Glomerular visceral epithelial cell (primary cell): ENCODE measurements around the gene IL1RAPL2.
A peak's percentile ranks its signal among the peaks of the same experiment; 100 is the strongest.
"Not testable (repeated sequence)": the region's sequence is repeated elsewhere in the genome, so short reads cannot be mapped to it uniquely, and the experiment has no call there.

Source experiments
- DNase-seq: peaks from one replicate; pipeline ENCODE4 v3.0.0-alpha.2; 2016; ENCODE audit errors: extremely low spot score

The IL1RAPL2 gene

DNA sequence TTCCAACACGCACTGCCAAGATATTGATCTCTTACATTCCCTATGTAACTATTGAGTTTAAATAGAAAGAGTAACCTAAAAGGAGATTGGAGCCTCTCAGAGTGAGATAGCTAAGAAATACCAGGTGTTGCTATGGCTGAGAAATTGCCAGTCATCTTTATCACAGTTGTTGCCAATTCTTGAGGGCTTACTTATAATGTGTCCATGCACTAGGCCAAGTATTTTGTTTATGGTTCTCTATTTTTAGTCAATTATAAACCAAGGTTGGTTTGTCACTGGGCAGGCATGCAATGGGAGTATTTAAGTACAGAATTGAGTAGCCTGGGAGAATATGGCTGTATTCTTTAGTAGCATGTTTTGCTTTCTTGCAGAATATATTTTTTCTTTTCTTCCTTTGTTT lies 452.9 kb downstream of the IL1RAPL2 start:
- peak; percentile 56 for DNase-seq

DNA sequence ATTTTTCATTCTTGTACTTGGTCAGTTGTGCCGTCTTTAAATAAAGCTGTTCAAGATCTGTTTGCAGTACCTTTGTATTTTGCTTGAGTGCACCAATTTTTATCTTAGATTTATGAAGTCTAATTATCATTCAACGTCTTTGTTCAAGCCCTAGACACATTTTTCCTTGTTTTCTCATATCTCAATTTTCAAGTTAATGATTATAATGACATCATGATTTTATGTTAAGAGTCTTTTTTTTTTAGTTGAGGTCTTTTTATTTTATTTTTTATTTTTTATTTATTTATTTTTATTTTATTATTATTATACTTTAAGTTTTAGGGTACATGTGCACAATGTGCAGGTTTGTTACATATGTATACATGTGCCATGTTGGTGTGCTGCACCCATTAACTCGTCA lies 463.0 kb downstream of the IL1RAPL2 start:
- not testable (repeated sequence) for DNase-seq

DNA sequence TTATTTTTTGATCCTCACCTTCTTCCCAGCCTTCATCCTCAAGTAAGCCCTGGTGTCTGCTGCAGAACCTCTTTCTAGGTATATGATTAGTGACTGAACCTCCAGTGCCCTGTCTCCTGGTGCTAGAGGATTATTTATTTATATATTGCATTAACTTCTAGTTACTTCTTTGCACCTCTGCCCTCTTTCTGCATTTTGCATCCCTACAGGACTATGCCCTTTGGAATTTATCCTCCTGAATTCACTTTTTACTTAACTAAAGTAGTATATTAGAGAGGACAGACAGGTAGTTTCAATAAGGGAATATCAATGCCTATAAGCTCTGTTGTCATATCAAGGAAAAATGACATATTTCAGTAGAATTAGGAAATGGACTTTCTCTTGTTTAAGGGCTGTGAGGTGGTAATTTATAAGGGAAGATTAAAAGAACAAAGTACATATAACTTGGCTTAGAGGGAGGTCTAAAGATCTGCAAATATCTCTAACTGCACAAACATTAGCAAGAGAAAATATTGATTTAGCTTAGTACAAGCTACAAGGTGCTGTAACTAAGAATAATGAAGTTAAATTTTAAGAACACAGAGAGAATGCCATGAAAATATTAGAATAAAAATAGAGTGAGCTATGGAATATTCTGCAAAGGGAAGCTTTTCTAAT lies 472.8 kb downstream of the IL1RAPL2 start:
- DNase-seq: no peak

DNA sequence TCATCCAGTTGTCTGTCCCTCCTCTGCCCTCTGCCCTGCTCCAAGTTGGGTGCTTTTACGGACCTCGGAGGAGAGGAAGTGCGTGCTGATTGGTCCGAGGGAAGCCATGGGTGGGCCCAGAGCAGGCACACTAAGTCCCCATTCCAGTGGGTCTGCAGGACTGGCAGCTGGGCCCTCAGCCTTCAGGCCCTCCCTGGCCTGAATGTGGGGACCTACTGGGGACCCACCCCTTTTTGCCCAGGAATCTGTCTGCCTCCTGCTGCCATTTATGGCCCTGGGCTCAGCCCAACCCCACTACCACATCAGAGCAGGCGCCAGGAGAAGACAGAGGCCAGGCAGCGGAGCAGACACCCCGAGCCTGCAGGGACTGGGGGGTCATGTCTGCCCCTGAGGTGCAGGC lies 484.9 kb downstream of the IL1RAPL2 start:
- DNase-seq: no peak

DNA sequence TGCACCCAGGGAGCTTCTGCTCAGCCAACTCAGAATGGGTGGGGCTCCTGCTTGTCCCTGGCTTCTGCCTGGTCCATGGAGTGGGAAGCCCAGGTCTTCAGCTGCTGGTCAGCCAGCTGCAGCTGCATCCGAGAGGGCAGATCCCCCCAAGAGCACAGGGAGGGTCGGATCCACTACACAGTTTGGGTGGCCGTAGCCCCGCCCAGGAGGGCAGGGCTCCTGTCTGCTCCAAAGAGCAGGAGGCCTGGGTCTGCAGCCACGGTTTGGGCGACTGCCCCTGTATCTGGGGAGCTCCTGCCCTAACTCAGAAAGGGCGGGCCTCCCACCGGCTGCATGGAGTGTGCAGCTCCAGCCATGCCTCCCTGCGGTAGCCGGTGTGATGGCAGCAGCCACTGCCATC lies 485.4 kb downstream of the IL1RAPL2 start:
- no peak for DNase-seq

DNA sequence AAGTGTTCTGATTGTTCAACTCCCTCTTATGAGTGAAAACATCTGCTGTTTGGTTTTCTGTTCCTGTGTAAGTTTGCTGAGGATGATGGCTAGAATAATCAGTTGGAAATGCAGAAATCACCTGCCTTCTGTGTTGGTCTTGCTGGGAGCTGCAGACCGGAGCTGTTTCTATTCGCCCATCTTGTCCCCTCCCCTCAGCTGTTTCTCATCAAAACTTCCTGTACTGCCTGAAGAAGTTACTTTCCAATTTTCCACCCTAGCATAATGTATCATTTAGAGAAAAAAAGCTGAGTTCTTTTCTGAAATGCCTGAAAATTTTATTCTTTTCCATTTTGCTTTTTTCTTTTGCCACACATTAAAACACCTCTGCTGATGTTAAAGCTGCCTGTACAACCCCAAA lies 486.9 kb downstream of the IL1RAPL2 start:
- DNase-seq: no peak

DNA sequence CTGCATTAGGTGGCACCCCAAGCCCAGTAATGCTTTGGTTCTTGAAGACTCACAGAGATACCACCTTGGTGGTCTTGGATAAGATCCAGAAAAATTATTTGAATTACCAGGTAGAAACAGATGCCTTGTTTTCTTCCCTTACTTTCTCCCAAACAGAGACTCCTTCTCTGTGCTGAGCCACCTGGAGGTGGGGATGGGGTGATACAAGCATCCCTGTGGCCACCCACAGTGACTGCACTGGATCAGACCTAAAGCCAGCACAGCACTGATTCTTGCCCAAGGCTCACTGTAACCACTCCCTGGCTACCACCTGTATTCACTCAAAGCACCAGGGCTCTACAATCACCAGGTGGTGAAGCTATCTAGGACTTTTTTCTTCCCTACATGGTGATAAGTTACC lies 497.7 kb downstream of the IL1RAPL2 start:
- no peak for DNase-seq

DNA sequence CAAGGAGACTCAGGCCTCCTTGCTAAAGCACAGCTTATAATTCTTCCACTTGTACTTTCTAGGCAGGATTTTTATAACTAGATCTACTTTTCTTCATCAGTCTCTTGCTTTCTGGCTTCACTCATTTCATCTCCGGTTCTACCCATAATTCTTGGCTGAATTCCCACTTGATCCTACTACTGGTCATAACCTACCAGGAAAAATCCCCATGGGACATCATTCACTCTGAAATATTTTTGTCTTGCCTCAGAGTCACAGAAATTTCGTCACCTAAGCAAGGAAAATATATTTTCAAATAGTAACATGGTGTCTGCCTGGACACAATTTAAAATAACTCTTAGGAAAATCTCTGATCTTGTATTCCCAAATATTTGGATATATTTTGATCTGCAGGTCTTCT lies 532.2 kb downstream of the IL1RAPL2 start:
- DNase-seq: no peak

DNA sequence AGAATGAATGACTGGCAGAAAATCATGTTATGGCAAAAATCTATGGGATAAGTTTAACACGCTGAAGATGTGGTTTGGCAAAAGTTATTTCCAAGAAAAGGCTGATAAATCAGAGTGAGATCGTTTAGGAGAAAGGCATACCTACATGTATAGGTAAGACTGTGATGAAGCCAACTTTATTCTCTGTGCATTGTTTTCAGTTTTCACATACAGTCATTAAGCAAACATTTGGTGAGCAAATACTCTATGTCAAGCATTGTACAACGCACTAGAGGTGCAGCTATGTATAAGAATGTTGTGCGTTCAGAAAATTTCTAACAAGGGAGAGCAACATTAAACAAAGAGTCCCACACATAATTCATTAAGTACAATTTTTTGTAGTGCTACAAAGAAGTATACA lies 532.8 kb downstream of the IL1RAPL2 start:
- DNase-seq: no peak

DNA sequence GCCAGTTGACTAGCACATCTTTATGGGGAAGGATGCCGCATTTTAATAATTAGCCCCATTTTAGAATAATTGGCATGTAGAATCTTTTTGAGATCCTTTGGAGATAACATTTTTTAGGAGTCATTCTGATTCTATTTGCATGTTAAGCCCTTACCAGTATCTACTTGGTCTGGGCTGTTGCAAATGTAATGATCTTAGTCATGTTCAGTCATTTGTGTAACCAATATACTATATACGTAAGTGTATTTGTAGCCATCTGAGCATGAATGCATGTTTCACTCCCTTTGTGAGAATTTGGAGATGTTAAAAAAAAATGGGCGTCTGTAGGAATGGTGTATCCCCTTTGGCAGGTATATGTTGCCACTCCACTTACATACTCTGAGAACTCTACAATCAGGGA lies 535.4 kb downstream of the IL1RAPL2 start:
- DNase-seq: no peak

DNA sequence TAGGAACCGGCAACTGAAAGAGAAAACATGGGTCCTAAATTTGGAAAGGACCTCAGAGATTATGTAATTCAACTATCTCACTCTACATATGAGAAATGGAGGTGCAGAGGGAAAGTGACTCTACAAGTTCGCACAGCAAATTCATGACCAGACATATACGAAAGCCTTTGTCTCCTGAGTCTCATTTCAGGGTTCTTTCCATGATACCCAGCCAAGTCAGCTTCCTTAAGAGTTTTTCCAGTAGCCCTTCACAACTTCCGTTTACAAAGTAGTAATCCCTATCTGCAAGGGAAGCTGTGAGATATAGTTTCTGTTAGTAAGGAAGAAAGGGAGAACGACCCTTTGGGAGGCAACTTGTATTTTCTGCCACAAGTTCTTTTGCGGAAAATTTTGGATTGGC lies 543.9 kb downstream of the IL1RAPL2 start:
- no peak for DNase-seq

DNA sequence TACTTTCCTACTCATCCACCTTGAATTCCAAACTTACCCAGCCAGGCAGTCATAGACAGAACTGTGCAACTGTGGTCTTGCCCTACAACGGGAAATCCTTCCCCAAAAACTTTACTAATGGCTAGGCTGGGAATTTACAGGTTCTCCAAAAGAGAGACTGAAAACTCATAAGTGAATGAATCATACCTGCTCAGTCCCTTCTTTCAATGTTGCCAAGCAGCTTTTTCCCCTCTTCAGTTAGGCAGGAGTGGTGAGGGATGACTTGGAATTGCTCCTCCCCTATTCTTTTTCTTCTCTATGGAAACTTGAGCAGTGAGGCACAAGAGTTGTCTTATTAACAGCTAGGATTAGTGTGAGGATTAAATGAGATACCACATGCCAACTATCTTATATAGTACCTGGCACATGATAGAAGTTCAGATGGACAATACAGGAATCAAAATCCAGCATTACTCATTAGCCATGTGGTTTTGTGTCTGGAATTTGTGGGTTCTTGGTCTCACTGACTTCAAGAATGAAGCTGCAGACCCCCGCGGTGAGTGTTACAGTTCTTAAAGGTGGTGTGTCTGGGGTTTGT lies 548.6 kb downstream of the IL1RAPL2 start:
- DNase-seq: peak; percentile 70

DNA sequence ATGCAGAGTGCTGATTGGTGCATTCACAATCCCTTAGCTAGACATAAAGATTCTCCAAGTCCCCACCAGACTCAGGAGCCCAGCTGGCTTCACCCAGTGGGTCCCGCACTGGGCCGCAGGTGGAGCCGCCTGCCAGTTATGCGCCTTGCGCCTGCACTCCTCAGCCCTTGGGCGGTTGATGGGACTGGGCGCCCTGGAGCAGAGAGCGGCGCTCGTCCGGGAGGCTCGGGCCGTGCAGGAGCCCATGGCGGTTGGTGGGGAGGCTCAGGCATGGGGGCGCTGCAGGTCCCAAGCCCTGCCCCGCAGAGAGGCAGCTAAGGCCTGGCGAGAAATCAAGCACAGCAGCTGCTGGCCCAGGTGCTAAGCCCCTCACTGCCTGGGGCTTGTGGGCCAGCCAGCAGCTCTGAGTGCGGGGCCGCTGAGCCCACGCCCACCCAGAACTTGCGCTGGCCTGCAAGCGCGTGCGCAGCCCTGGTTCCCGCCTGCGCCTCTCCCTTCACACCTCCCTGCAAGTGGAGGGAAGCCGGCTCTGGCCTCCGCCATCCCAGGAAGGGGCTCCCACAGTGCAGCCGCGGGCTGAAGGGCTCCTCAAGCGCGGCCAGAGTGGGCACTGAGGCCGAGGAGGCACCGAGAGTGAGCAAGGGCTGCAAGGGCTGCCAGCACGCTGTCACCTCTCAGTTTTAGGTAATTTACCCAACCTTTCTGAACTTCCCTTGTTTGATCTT lies 549.8 kb downstream of the IL1RAPL2 start:
- not testable (repeated sequence) for DNase-seq

DNA sequence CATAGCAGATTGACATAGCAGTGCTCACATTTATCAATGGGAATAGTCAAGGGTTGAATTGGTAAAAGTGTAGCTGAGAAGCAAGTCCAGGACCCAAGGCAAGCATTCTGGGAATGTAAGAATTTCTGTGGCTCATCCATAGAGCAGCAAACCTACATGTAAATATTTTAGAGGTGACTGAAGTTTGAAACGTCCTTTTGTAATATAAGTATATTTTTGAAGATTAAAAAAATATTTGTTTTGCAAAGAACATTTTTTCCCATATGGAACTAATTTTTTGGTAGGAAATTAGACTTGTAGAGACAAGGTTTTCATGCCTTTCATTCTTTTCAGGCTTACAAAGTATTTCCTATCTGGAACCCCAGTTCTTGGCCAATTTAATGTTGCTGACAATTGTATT lies 550.5 kb downstream of the IL1RAPL2 start:
- DNase-seq: no peak

DNA sequence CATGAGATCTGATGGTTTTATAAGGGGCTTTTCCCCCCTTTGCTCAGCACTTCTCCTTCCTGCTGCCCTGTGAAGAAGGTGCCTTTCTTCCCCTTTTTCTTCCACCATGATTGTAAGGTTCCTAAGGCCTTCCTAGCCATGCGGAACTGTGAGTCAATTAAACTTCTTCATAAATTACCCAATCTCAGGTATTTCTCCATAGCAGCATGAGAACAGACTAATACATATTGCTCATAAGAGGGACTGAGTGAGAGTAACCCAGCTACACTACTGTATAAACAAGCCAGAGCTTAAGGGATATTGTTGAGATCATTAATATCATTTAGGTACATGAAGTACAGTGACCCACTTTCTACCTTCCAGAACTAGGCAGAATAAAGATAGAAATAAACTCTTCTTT lies 551.6 kb downstream of the IL1RAPL2 start:
- DNase-seq: peak; percentile 15

DNA sequence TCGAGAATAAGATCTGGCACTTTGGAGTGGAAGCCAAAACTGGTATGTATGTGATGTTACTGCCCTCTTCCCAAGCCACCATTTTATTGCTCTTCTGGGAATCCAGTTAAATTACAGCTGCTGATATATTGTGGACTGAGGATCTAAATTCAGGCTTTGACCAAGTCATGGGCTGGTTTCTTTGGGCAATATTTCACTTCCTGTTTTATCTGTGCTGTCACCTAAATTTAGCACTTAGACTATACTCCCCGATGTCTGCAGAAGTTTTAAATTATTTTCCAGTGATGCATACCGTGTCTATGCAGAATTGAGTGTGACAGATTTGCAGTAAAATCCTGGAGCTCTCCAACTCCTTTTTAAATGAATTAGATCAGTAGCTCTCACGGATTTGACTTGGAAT lies 554.5 kb downstream of the IL1RAPL2 start:
- no peak for DNase-seq

DNA sequence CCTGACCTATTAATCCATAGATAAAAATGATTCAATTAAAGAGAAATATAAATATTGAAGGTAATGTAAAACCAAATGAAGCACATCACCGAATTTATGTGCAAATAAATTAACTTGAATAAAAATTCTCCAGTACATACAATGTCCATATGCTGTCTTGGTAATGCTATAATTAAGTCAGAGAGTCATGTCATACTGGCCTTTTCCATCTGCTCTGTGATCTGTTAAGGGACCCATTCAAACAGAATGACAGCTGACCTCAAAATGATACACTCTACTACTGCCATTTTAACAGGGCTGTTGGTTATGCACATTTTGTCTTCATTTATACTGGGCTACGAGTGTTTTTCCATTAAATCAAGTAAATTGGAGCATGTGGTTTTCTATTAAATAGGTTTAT lies 555.2 kb downstream of the IL1RAPL2 start:
- no peak for DNase-seq

DNA sequence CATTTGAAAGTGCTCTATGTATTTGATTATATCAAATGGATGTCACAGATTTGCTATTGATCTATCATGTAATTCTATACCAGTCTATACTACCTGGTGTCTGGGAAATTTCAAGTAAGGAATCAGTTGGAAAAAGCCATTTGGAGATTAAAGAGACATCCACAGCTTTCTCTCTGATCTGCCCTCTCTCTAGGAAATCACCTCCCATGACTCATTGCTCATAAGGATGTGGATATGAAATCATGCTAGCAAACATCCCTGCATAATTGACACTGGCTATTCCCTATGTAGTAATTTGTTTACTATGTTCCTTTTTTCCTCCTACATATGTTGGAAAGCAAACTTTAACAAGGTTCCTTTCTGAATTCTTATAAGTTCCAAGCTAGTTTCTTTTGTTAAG lies 560.2 kb downstream of the IL1RAPL2 start:
- DNase-seq: peak; percentile 3

DNA sequence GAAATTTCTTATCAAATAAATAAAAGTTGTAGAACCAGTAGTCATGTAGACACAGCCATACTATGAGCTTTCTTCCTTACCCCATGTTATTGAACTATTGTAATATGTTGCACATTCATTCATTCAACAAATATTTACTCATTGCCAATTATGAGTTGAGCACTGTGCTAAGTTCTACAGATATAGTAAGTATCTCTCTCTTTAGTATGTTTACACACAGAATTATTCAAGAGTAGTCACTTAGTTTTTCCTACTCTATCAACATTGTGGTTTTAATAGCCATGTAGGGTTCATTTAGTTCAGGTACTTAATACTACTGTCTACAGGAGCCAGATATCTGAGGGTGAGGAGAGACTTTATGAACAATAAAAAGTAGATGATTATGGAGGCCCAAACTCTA lies 568.3 kb downstream of the IL1RAPL2 start:
- no peak for DNase-seq

DNA sequence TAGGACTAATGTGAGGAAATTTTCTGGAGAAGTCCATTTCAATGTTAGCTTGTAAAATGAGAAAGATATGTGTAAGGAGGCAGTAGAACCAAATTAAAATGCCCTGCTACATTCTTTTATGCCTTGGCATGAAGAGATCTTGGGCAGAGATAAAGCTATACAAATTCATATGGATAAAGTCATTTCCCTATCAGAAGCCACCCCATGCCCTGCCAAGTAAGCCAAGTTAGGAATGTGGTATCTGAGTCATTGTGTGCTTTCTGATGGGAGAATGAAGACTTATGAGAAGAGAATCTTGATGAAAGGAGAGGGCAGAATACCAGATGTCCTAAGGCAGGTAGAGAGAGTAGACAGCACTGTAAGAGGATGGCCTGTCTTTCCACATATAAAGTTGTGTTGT lies 570.8 kb downstream of the IL1RAPL2 start:
- DNase-seq: peak; percentile 23

DNA sequence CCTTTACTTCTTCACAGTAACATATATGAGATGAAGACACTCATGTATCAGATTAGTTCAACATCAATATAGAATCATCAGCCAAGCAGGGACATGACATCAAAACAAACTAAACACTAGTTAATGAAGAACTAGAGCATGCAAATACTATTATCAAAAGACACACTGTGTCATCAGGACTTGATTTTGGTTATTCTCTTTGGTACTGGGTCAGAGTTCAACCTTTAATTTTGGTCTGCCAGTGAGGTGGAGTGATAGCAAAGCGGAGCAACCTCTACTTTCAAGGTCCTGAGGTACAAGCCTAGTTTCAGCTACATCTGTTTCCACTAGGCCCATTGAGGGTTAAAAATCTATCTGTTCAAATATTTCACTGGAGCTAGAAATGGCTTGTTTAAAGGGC lies 584.0 kb downstream of the IL1RAPL2 start:
- DNase-seq: no peak

DNA sequence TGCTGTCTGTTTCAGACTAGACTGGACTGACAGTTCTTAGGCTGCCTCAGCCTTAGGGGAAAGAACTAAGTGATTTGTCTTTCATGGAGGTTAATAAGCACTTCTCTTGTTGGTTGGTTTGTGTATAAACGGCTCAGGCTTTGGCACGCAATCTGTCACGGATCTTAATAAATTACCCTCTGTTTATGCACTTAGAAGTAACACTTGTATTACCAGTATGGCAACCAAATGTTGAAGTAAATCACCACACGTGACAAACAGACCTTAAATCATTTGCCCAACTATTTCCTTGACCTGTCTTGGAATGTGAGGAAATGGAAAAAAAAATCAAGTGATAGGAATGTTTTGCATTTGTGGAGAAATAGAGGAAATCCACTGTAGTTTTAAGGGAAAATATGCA lies 584.6 kb downstream of the IL1RAPL2 start:
- DNase-seq: no peak

DNA sequence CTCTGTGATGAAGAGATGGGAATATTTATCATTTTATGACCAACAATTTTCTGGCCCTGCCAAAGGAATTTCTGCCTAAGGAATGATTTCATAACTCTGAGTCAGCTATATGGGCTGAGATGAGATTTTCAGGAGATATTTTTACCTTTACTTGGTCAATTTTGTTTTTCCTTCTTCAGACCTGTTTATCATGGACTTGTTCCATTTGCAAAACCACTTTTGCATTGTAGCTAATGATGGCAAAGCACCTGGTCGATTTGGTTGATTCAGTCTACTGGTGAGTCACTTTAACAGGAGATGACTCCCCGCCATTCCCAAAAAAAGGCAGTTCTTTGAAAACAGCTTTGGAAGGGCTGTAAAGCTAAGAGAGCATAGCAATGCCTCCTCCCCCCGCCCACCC lies 601.2 kb downstream of the IL1RAPL2 start:
- DNase-seq: peak; percentile 2
